ENCODE results near the gene PVALB.

PVALB gene

GRCh38 chr22:36846949-36847348 lies 30.1 kb upstream of the PVALB start:
- DNase-seq (ENCODE audit: low read depth, low spot score) = no peak

- DNase-seq (ENCODE audit: low read depth, low spot score) = no peak
Measured at GRCh38 chr22:36846271-36846670, 29.4 kb upstream of the PVALB start.

- DNase-seq (ENCODE audit: low read depth, low spot score) = no peak
Measured at GRCh38 chr22:36840106-36840505, 23.3 kb upstream of the PVALB start.

- no peak for DNase-seq (ENCODE audit: low read depth, low spot score)
Measured at GRCh38 chr22:36839356-36840073, 22.7 kb upstream of the PVALB start.

GRCh38 chr22:36838119-36839030 lies 21.5 kb upstream of the PVALB start:
- DNase-seq (ENCODE audit: low read depth, low spot score) = no peak

GRCh38 chr22:36835903-36836302 lies 19.1 kb upstream of the PVALB start:
- DNase-seq (ENCODE audit: low read depth, low spot score) = no peak

GRCh38 chr22:36833073-36833472 lies 16.2 kb upstream of the PVALB start:
- no peak for DNase-seq (ENCODE audit: low read depth, low spot score)

- no peak for DNase-seq (ENCODE audit: low read depth, low spot score)
Measured at GRCh38 chr22:36831717-36832116, 14.9 kb upstream of the PVALB start.

GRCh38 chr22:36831206-36831605 lies 14.4 kb upstream of the PVALB start:
- DNase-seq (ENCODE audit: low read depth, low spot score) = no peak

- no peak for DNase-seq (ENCODE audit: low read depth, low spot score)
Measured at GRCh38 chr22:36830601-36831000, 13.8 kb upstream of the PVALB start.

- DNase-seq (ENCODE audit: low read depth, low spot score) = no peak
Measured at GRCh38 chr22:36829370-36830002, 12.7 kb upstream of the PVALB start.

- no peak for DNase-seq (ENCODE audit: low read depth, low spot score)
Measured at GRCh38 chr22:36828815-36829214, 12.0 kb upstream of the PVALB start.

GRCh38 chr22:36826262-36826661 lies 9.4 kb upstream of the PVALB start:
- DNase-seq (ENCODE audit: low read depth, low spot score) = no peak

- no peak for DNase-seq (ENCODE audit: low read depth, low spot score)
Measured at GRCh38 chr22:36824655-36825054, 7.8 kb upstream of the PVALB start.

GRCh38 chr22:36823186-36823839 lies 6.5 kb upstream of the PVALB start:
- DNase-seq (ENCODE audit: low read depth, low spot score) = peak; percentile 76

GRCh38 chr22:36822581-36822980 lies 5.7 kb upstream of the PVALB start:
- peak; percentile 65 for DNase-seq (ENCODE audit: low read depth, low spot score)

GRCh38 chr22:36819112-36819511 lies 2.3 kb upstream of the PVALB start:
- peak; percentile 66 for DNase-seq (ENCODE audit: low read depth, low spot score)

- DNase-seq (ENCODE audit: low read depth, low spot score) = no peak
Measured at GRCh38 chr22:36818010-36818642, 1.3 kb upstream of the PVALB start.

- no peak for DNase-seq (ENCODE audit: low read depth, low spot score)
Measured at GRCh38 chr22:36817525-36817848, 652 bp upstream of the PVALB start.

GRCh38 chr22:36816339-36816635 lies 548 bp downstream of the PVALB start:
- DNase-seq (ENCODE audit: low read depth, low spot score) = no peak

GRCh38 chr22:36815558-36816338 lies 1.1 kb downstream of the PVALB start:
- no peak for DNase-seq (ENCODE audit: low read depth, low spot score)

Measured in ELF-1 (cell line).